IMR-90 (cell line): Measurements from ENCODE around the gene ENPP3. TPM values are rescaled to one million over a fixed set of nuclear protein-coding genes. Genes with fewer than 3 reads are reported as not detected.

Experiments used
- ATAC-seq: fragments of 200-7000 bp; cut with Tn5 transposase; 2 replicates; pipeline ENCODE4 v1.9.1; 2020; ENCODE audit warnings: low read depth, mild to moderate bottlenecking, moderate library complexity
- BruUV-seq: library from RNA; stranded (reverse); fragments of 400-500 nt; replicated peaks from 2 replicates; lab custom pipeline; 2021; lab: Mats Ljungman, UMichigan
- CTCF ChIA-PET: fragments of 300-600 bp; formaldehyde crosslinking; extraction: SDS; loops from one replicate; lab custom pipeline; 2021; ENCODE audit warnings: antibody characterized with exemption; lab: Yijun Ruan, JAX
- POLR2A ChIA-PET: fragments of 300-600 bp; sonication (Branson Sonifier 250); formaldehyde crosslinking; loops from one replicate; lab custom pipeline; 2022; ENCODE audit warnings: antibody characterized with exemption; ENCODE audit not compliant: unreplicated experiment; lab: Charles Lee
- DNase-seq: peaks from one replicate; pipeline ENCODE4 v3.0.0; 2013
- H2AFZ ChIP-seq: replicated peaks from 2 replicates; pipeline ENCODE3; 2013; ENCODE audit warnings: low read length, mild to moderate bottlenecking; ENCODE audit not compliant: poor library complexity
- H2AK5ac ChIP-seq: 2 replicates; pipeline ENCODE4 v1.6.1; 2013; ENCODE audit warnings: low read depth, low read length, inconsistent platforms
- H2AK9ac ChIP-seq: replicated peaks from 2 replicates; pipeline ENCODE3; 2013; ENCODE audit warnings: mild to moderate bottlenecking, low read depth, low read length, moderate library complexity; ENCODE audit not compliant: poor library complexity
- H2BK120ac ChIP-seq: 2 replicates; pipeline ENCODE4 v1.6.1; 2013; ENCODE audit warnings: low read depth, low read length, inconsistent platforms
- H2BK15ac ChIP-seq: 3 replicates; pipeline ENCODE4 v1.6.1; 2013; ENCODE audit warnings: low read depth, low read length, inconsistent platforms
- H2BK20ac ChIP-seq: 2 replicates; pipeline ENCODE4 v1.6.1; 2013; ENCODE audit warnings: low read depth, mild to moderate bottlenecking, inconsistent platforms, low read length, moderate library complexity
- H2BK5ac ChIP-seq: 2 replicates; pipeline ENCODE4 v1.6.1; 2013; ENCODE audit warnings: mild to moderate bottlenecking, low read depth, low read length, inconsistent platforms; ENCODE audit not compliant: poor library complexity, severe bottlenecking
- H3K14ac ChIP-seq: replicated peaks from 2 replicates; pipeline ENCODE4 v1.6.1; 2013; ENCODE audit warnings: low read depth, low read length, inconsistent platforms
- H3K18ac ChIP-seq: 2 replicates; pipeline ENCODE4 v1.6.1; 2013; ENCODE audit warnings: low read depth, low read length, control low read depth
- H3K23ac ChIP-seq: 2 replicates; pipeline ENCODE4 v1.6.1; 2013; ENCODE audit warnings: low read depth, low read length, inconsistent platforms
- H3K27ac ChIP-seq: 2 replicates; pipeline ENCODE4 v1.5.1; 2013; ENCODE audit warnings: mild to moderate bottlenecking, control low read depth, low read length; ENCODE audit not compliant: insufficient read depth
- H3K27me3 ChIP-seq: 2 replicates; pipeline ENCODE4 v1.6.1; 2013; ENCODE audit warnings: low read length; ENCODE audit not compliant: control insufficient read depth, insufficient read depth
- H3K36me3 ChIP-seq: 2 replicates; pipeline ENCODE4 v1.6.1; 2013; ENCODE audit warnings: low read length, mixed read lengths; ENCODE audit not compliant: control insufficient read depth, insufficient read depth
- H3K4ac ChIP-seq: 2 replicates; pipeline ENCODE4 v1.6.1; 2013; ENCODE audit warnings: low read depth, low read length, inconsistent platforms
- H3K4me1 ChIP-seq: 2 replicates; pipeline ENCODE4 v1.6.1; 2013; ENCODE audit warnings: low read length, mixed read lengths; ENCODE audit not compliant: control insufficient read depth, insufficient read depth
- H3K4me2 ChIP-seq: 2 replicates; pipeline ENCODE4 v1.6.1; 2013; ENCODE audit warnings: low read depth, mild to moderate bottlenecking, control low read depth, low read length, moderate library complexity
- H3K4me3 ChIP-seq: 2 replicates; pipeline ENCODE4 v1.5.1; 2013; ENCODE audit warnings: low read depth, mild to moderate bottlenecking, control low read depth, low read length, moderate library complexity; ENCODE audit not compliant: insufficient read depth
- H3K56ac ChIP-seq: 2 replicates; pipeline ENCODE4 v1.6.1; 2013; ENCODE audit warnings: low read length, inconsistent platforms; ENCODE audit not compliant: insufficient read depth; ENCODE audit errors: extremely low read depth
- H3K79me1 ChIP-seq, 2 experiments: 2 replicates each; pipeline ENCODE4 v1.6.1; 2013; ENCODE audit warnings: low read length in 2 of 2, inconsistent platforms in 1 of 2, low read depth in 1 of 2
- H3K9ac ChIP-seq: 2 replicates; pipeline ENCODE4 v1.6.1; 2013; ENCODE audit warnings: low read depth, low read length, control low read depth
- H3K9me1 ChIP-seq: 2 replicates; pipeline ENCODE4 v1.6.1; 2013; ENCODE audit warnings: low read length, inconsistent platforms; ENCODE audit not compliant: insufficient read depth
- H3K9me3 ChIP-seq: 2 replicates; pipeline ENCODE4 v1.6.1; 2013; ENCODE audit warnings: low read length; ENCODE audit not compliant: control insufficient read depth, insufficient read depth
- H4K20me1 ChIP-seq: 2 replicates; pipeline ENCODE4 v1.6.1; 2013; ENCODE audit warnings: low read length, inconsistent platforms; ENCODE audit not compliant: insufficient read depth
- H4K5ac ChIP-seq: 2 replicates; pipeline ENCODE4 v1.6.1; 2013; ENCODE audit warnings: mild to moderate bottlenecking, low read depth, low read length, control low read depth
- H4K8ac ChIP-seq, 2 experiments: 2 replicates each; pipeline ENCODE4 v1.6.1; 2013; ENCODE audit warnings: low read depth in 2 of 2, low read length in 2 of 2, control low read depth in 1 of 2, inconsistent platforms in 1 of 2
- H4K91ac ChIP-seq: 2 replicates; pipeline ENCODE4 v1.6.1; 2013; ENCODE audit warnings: low read depth, low read length, inconsistent platforms; ENCODE audit not compliant: insufficient read depth
- CHD1 ChIP-seq: IDR thresholded peaks from 2 replicates; pipeline ENCODE4 v1.6.1; 2012; ENCODE audit warnings: low read depth, low read length, improper control_type of control experiment
- FOS ChIP-seq: fragments of 150-350 bp; IDR thresholded peaks from 2 replicates; pipeline ENCODE4 v1.6.1; 2016; ENCODE audit warnings: low read depth, low read length
- POLR2A ChIP-seq: IDR thresholded peaks from 2 replicates; pipeline ENCODE4 v1.6.1; 2012; ENCODE audit warnings: mild to moderate bottlenecking, low read depth, low read length
- RAD21 ChIP-seq: IDR thresholded peaks from 2 replicates; pipeline ENCODE4 v1.6.1; 2012; ENCODE audit warnings: low read length, improper control_type of control experiment
- WGBS, 2 experiments: methylation state at CpG; one replicate each; pipeline versions ENCODE4 v1.1.5 to v1.1.7; 2013; ENCODE audit warnings: missing lambda C conversion rate in 2 of 2; ENCODE audit not compliant: insufficient read length in 1 of 2; ENCODE audit errors: extremely low coverage in 2 of 2; 5-methylcytosine and 5-hydroxymethylcytosine counted together
- dilution Hi-C: fragments of 300-500 bp; cut with HindIII; formaldehyde crosslinking; loops from one replicate; pipeline ENCODE4 v1.14.3; 2018; ENCODE audit warnings: low sequenced_read_pairs; ENCODE audit not compliant: unreplicated experiment
- in situ Hi-C: fragments of 300-500 bp; cut with MboI; formaldehyde crosslinking; loops from 3 replicates; pipeline ENCODE4 v1.14.3; 2019; ENCODE audit warnings: low sequenced_read_pairs, inconsistent platforms, mixed read lengths
- intact Hi-C: fragments of 100-400 bp; cut with micrococcal nuclease; formaldehyde crosslinking; loops from 2 replicates; pipeline ENCODE4 v1.10.0; 2022
- polyA plus RNA-seq, 3 experiments: library from polyadenylated mRNA; depleted of rRNA; stranded (reverse); fragments of >200 nt; gene quantifications; 2 replicates each; pipeline ENCODE4 v1.2.3, GENCODE V29; 2012; ENCODE audit warnings: low replicate concordance in 1 of 3
- total RNA-seq: library from RNA; depleted of rRNA; stranded (reverse); fragments of >200 nt; gene quantifications from 2 replicates; pipeline ENCODE4 v1.2.3, GENCODE V29; 2012
- TF ChIP-seq, protein P1 (sequence below): fragments of 150-350 bp; IDR thresholded peaks from 2 replicates; pipeline ENCODE4 v1.6.1; 2017; ENCODE audit warnings: mild to moderate bottlenecking, antibody characterized with exemption, low read length, low read depth

The ENPP3 gene
- total and polyA plus RNA-seq, 2 of the 4 experiments (the other 2 are of a cell fraction) = under 0.01 to 0.05 TPM

DNA sequence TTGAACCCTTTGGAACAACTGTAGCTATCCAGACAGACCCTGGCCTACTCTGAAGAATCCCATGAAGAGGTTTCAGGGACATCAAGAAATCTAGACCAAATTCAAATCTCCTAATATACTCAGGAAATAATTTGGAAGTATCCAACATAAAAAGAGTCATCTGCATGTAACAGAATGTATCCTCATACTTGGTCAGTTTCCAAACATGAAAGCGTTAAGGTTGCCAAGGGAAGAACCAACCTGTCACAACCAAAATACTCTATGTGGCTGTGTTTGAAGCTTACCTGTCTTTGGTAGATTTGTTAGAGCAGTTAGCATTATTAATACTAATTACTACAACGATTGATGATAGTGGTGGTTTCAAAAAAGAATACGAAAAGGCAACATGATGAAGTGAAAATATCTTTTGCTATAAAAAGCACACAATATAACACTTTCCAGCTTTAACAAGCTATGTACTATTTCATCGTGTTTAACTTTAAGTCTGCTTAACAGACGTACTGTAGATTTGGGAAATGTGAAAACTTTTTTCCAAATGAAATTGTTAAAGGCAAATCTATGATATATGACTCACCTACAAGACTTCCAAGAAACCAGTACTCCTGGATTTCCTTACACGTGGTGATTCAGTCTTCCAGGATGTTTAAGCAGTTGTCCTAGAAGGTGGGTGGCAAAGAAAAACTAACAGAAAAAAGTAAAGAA lies 124.1 kb downstream of the ENPP3 start:
- H3K9me1 ChIP-seq = no peaks in the 10 kb centered on the region; the same call in 1 of the 2 replicates
- no peak overlapping the region for H2AFZ ChIP-seq
- H3K56ac ChIP-seq = no peak overlapping the region
- H3K9ac ChIP-seq = no peak overlapping the region
- H2BK15ac ChIP-seq = no peak overlapping the region
- H3K18ac ChIP-seq = no peak overlapping the region; the same call in 1 of the 2 replicates
- H3K27ac ChIP-seq = no peak overlapping the region
- peak overlapping the region; percentile 10; the same call in 1 of the 2 replicates for H3K23ac ChIP-seq
- no peaks in the 10 kb centered on the region for H3K79me1 ChIP-seq
- H3K4me2 ChIP-seq = peak overlapping the region; percentile 12; the same call in 1 of the 2 replicates
- in situ Hi-C loops = no loop called here
- H2AK5ac ChIP-seq = no peak overlapping the region
- peak; percentile 59; the same call in 1 of the 2 replicates for TF ChIP-seq FOS
- TF ChIP-seq, protein P1, sequence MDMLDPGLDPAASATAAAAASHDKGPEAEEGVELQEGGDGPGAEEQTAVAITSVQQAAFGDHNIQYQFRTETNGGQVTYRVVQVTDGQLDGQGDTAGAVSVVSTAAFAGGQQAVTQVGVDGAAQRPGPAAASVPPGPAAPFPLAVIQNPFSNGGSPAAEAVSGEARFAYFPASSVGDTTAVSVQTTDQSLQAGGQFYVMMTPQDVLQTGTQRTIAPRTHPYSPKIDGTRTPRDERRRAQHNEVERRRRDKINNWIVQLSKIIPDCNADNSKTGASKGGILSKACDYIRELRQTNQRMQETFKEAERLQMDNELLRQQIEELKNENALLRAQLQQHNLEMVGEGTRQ = no peak
- TF ChIP-seq RAD21 = no peak
- TF ChIP-seq CHD1 = no peak
- TF ChIP-seq POLR2A = no peak
- ATAC-seq = peak; percentile 36; the same call in 1 of the 2 replicates
- H3K4ac ChIP-seq = peak overlapping the region; percentile 59; the same call in 1 of the 2 replicates
- H3K4me3 ChIP-seq = no peak overlapping the region
- H2BK20ac ChIP-seq = peak overlapping the region; percentile 69; the same call in 1 of the 2 replicates
- peak overlapping the region; percentile 60 for H2BK5ac ChIP-seq
- intact Hi-C loops = no loop called here
- H3K36me3 ChIP-seq = no peaks in the 10 kb centered on the region
- H4K91ac ChIP-seq = no peak overlapping the region
- dilution Hi-C loops = no loop called here
- POLR2A ChIA-PET = no interaction called here
- no CpG with 5 or more reads among the region's 6 CpGs for WGBS, 2 experiments
- peaks cover 8% of the 10 kb centered on the region; the same call in 1 of the 2 replicates for H3K4me1 ChIP-seq
- H4K8ac ChIP-seq = peak overlapping the region in 1 of 2 experiments; percentile 44; a peak in 1 of 4 replicates
- BruUV-seq = no TSS peak
- DNase-seq = peak; percentile 89
- no peak overlapping the region for H2AK9ac ChIP-seq
- CTCF ChIA-PET = interaction anchor here (1.4 kb wide), 1 partner anchor 66 kb away, joined by 3 read pairs; no protein-coding TSS in a partner anchor
- H4K20me1 ChIP-seq = no peaks in the 10 kb centered on the region
- H2BK120ac ChIP-seq = peak overlapping the region; percentile 81; the same call in 1 of the 2 replicates
- no peak overlapping the region for H3K14ac ChIP-seq
- H4K5ac ChIP-seq = no peak overlapping the region
- no peaks in the 10 kb centered on the region for H3K9me3 ChIP-seq
- H3K27me3 ChIP-seq = no peaks in the 10 kb centered on the region
